GM10847 (cell line): ENCODE measurements around the gene UBE2F.

Experiments
- POLR2A ChIP-seq: IDR thresholded peaks from 2 replicates; pipeline ENCODE4 v1.6.1; 2011; ENCODE audit not compliant: insufficient read length; ENCODE audit errors: extremely low read depth

UBE2F gene

DNA sequence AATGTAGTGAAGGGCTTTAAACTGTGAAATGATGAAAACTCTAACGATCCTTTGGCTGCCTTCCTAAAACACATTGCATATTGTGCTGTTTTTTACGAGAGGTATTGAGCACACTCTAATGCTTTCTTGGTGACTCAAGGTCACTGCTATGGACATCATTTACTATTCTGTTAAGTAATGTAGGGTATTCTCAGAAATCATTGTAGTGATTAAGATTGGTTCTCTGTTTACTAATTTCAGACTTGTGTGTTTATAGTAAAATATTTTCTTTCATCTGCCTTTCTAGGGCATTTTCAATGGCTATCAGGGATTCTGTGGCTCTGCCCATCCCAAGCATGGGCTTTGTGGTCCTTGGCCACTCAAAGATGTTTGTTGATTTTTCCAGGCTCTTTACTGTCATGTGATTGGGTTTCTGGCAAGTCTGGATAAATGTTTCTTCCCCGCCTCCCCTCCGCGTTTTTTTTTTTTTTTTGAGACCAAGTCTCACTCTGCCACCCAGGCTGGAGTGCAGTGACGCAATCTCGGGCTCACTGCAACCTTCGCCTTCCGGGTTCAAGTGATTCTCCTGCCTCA lies 29.3 kb downstream of the UBE2F start:
- TF ChIP-seq POLR2A, result no peak

DNA sequence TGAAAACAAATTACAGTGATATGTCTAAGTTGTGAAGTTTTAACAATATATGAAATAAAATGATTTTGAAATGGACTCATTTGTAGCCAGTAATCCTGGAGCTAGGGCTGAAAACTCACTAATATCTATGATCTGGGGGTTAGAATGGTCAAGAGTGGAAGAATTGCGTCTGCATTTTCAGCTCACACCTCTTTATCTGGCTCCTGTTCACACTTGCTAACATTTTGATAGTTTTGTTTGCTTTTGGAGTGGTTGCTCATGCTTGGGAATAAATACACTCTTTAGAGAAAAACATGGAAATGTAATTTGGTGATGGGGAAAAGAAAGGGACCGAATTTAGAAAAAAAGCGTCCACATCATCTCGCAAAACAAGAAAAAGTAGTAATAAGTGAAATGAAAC lies 30.7 kb downstream of the UBE2F start:
- TF ChIP-seq POLR2A, result no peak

GRCh38 chr2:237998530-237998929 lies 31.7 kb downstream of the UBE2F start:
- no peak for TF ChIP-seq POLR2A

GRCh38 chr2:238003234-238004031 lies 36.6 kb downstream of the UBE2F start:
- no peak for TF ChIP-seq POLR2A

GRCh38 chr2:238004077-238004830 lies 37.4 kb downstream of the UBE2F start:
- no peak for TF ChIP-seq POLR2A

- no peak for TF ChIP-seq POLR2A
Observed at GRCh38 chr2:238005528-238005927, 38.7 kb downstream of the UBE2F start.

- TF ChIP-seq POLR2A, result no peak
Observed at GRCh38 chr2:238006510-238006909, 39.7 kb downstream of the UBE2F start.

DNA sequence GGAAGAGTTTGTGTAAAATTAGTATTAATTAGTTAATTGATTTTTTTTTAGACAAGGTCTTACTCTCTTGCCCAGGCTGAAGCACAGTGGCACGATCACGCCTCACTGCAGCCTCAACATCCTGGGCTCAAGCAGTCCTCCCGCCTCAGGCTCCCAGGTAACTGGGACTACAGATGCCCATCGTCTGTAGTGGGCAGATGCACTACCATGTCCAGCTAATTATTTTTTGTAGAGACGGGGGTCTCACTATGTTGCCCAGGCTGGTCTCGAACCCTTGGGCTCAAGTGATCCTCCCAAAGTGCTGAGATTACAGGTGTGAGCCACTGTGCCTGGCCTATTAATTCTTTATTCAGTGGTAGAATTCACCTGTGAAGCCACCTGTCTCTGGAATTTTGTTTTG lies 41.1 kb downstream of the UBE2F start:
- no peak for TF ChIP-seq POLR2A

DNA sequence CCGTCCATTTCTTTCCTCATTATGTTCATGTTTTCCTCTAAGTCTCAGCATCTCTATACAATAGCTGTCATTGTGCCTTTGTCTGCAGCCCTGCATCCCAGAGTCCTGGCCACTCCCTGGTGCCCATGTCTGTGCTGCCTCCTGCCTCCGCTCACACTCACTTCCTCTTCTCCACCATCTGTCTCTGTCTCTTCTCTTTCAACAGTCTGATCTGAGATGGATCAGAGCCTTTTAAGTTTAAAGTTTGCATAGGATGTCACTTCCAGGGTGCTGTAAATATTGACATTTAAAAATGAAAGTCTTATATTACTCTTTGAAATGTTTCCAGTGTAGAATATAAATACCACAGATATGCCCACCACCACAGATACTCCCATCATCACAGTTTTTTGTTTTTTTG lies 42.7 kb downstream of the UBE2F start:
- TF ChIP-seq POLR2A, result no peak

DNA sequence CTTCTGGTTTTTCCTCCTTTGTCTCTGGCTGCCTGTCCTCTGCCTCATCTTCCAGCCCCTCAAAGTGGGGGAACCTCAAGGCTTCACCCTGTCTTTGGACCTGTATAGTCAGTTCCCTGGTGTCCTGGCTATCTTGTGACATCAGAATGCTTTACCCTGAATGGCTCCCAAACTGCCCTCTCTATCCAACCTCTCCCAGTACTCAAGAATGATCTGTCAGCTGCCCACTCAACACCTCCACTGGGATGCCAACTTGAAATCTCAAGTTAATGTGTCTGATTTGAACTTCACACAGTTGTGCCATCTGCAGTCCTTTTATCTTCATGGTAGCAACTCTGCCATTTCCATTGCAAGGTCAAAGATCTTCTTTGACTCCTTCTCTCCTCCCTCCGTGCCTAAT lies 43.8 kb downstream of the UBE2F start:
- no peak for TF ChIP-seq POLR2A

DNA sequence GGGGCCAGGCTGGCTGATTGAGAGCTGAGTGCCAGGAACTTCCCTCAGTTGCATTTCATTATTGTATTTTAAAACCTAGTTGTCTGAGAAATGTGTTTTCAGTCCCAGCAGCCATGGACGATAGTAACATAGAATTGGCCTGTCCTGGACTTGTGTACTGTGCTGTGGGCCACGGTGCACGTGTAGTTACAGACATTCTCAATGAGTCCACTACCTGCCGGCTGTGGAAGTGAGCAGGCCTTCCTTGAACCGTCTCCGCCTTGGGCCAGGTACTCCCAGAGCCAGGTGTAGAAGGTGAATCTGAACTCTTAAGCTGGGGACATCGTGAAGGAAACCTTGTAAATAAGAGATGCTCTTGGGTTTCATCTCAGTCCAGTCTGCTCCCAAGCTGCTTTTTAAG lies 47.0 kb downstream of the UBE2F start:
- no peak for TF ChIP-seq POLR2A

GRCh38 chr2:238015705-238016104 lies 48.9 kb downstream of the UBE2F start:
- TF ChIP-seq POLR2A, result no peak

DNA sequence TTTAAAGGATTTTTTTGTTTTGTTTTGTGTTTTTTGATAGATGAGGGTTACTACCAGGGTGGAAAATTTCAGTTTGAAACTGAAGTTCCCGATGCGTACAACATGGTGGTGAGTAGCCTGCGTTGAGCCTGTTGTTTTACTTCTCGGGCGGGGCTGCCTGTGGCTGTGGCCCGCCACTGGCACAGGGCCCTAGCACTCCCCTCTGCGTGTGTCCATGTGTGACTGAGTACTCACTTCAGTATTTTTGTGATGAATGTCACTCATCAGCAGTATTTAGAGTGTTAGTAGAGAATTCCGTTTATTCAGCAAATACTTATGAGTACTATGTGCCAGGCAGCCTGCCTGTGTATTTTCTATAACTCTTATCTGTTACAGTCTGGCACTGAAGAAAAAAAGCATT lies 49.7 kb downstream of the UBE2F start:
- TF ChIP-seq POLR2A, result no peak

DNA sequence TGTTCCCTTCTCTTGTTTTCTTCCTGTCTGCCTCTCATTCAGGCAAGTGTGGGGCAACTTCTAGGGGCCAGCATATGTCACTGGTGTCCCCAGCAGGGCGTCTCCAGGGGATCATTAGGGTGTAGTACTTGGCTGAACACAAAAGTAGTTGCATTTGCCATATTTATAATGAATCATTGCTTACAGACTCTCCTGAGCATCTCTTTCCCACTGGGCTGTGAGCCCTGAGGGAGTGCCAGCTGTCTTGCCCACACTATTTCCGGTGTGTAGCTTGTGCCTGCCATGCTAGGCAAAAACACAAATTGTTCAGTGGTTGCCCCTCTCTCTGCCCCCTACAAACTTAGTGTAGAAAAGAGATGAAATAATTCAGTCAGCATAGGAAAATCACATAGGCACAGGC lies 53.1 kb downstream of the UBE2F start:
- no peak for TF ChIP-seq POLR2A

DNA sequence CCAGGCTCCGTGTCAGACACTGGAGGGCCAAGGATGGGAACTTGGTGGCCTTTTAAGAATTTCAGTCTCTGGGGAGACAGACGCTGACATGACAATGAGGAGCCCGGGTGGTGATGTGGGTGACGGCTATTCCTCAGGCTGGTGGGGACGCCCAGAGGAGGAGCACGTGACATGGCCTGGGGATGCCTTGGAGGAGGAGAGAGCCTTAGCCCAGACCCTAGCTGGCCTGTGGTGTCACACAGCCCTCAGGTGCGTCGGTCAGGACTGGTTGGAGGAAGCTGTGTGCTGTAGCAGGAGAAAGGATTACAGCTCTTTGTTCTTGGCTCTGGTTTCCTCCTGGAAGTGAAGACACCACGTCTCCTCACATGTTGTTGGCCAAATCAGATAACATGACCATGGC lies 54.0 kb downstream of the UBE2F start:
- TF ChIP-seq POLR2A, result no peak

- TF ChIP-seq POLR2A, result no peak
Observed at GRCh38 chr2:238021327-238021726, 54.5 kb downstream of the UBE2F start.
